NT2/D1 (cell line): ENCODE data around the gene ERCC6L2.

Experiments
- SUZ12 ChIP-seq: IDR thresholded peaks from 2 replicates; pipeline ENCODE4 v1.6.1; 2011; ENCODE audit not compliant: insufficient read length, insufficient read depth; ENCODE audit errors: extremely low read depth
- YY1 ChIP-seq: IDR thresholded peaks from 2 replicates; pipeline ENCODE4 v1.6.1; 2011; ENCODE audit not compliant: insufficient read length, insufficient read depth
- ZNF274 ChIP-seq: IDR thresholded peaks from 2 replicates; pipeline ENCODE4 v1.6.1; 2011; ENCODE audit warnings: mild to moderate bottlenecking, low read depth, low read length

GRCh38 chr9:96009223-96009602 is 133.7 kb downstream of the ERCC6L2 start:
- TF ChIP-seq SUZ12 (no peak), YY1 (no peak), ZNF274 (no peak)
